ENCODE data around the gene SZT2.

- TF ChIP-seq CTCF (IDR thresholded peaks at IDR 0.05) (no peak), POLR2A (IDR thresholded peaks at IDR 0.05) (no peak)
Observed at GRCh38 chr1:43381612-43382011, 8.1 kb upstream of the SZT2 start.

Data from right lobe of liver (tissue), 4 donors.